Measurements from ENCODE around the gene TRPM3.

TRPM3 gene

GRCh38 chr9:70552561-70552960 lies 568.9 kb downstream of the TRPM3 start:
- DNase-seq (ENCODE audit: low read depth): no peak

DNA sequence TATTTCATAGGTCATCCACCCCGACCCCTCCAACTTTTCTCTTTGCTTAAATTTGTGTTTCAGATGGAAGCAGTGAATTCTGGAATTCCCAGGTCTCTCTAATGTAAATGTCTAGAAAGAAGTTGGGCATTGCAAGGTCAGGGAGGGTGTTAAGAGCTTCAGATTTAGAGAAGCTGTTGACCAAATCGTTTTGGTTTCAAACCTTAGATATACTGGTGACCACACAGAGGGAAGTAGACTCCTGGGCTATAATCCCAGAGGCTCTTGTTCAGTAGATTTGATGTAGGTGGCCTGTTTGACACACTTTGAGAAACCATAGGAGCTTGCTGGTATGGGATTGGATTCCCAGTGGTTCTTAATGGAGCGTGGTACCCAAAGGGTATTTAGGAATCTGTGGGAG lies 569.6 kb downstream of the TRPM3 start:
- no peak for DNase-seq (ENCODE audit: low read depth)

GRCh38 chr9:70551396-70551795 lies 570.0 kb downstream of the TRPM3 start:
- DNase-seq (ENCODE audit: low read depth): peak; percentile 23

GRCh38 chr9:70549926-70550325 lies 571.5 kb downstream of the TRPM3 start:
- DNase-seq (ENCODE audit: low read depth): no peak

GRCh38 chr9:70542311-70542931 lies 579.0 kb downstream of the TRPM3 start:
- DNase-seq (ENCODE audit: low read depth): no peak

DNA sequence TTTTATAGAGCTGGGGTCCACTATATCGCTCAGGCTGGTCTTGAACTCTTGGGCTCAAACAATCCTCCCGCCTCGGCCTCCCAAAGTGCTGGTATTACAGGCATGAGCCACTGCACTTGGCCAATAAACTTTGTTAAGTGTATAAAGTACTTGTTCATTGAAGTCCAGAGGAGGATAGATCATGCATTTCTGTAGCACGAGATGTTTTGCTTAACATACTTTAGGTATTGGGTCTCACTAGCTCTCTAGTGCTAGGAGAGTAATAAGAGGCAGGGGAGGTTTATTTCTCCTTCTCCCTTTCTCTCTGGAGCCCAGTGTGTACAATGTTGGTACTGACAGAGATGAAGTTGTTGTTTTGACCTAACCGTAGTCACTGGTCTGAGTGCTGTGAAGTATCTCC lies 581.4 kb downstream of the TRPM3 start:
- no peak for DNase-seq (ENCODE audit: low read depth)

DNA sequence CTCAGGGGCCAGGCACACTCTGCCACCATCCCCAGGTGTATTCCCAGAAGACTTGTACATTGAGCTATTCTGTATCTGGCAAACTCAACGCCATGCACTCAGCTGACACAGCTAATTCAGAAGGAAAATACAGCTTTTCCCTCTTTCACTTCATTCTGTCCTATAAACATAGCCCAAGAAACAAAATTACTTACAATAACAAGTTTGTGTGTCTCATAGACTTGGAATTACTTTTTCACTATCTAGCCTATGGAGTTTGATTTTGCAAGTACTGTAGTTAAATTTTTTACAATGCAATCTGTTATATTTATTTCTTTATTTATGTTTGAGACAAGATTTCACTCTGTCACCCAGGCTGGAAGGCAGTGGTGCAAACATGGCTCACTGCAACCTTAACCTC lies 581.9 kb downstream of the TRPM3 start:
- DNase-seq (ENCODE audit: low read depth): no peak

- DNase-seq (ENCODE audit: low read depth): no peak
Observed at GRCh38 chr9:70539001-70539400, 582.4 kb downstream of the TRPM3 start.

GRCh38 chr9:70537084-70537483 lies 584.3 kb downstream of the TRPM3 start:
- DNase-seq (ENCODE audit: low read depth): no peak

- no peak for DNase-seq (ENCODE audit: low read depth)
Observed at GRCh38 chr9:70535546-70536323, 585.7 kb downstream of the TRPM3 start.

- no peak for DNase-seq (ENCODE audit: low read depth)
Observed at GRCh38 chr9:70534471-70534870, 587.0 kb downstream of the TRPM3 start.

DNA sequence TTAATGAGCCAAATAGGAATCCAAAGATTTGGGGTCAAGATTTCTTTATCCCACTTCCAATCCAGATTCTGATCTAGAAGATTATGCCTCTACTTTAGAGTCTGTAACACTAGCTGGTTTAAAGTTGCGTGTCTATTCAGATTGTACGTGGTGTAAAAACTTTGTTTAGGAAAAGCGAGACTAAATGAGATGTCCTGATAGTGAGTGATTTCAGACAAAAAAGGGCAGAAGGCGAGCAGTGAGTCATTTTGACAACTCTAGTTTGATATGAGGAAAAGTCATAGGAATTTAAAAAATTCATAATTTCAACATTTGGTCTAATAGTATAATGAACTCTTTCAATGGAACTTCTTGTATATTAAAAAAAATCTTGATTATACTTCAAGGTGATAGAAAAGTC lies 587.4 kb downstream of the TRPM3 start:
- DNase-seq (ENCODE audit: low read depth): peak; percentile 55

DNA sequence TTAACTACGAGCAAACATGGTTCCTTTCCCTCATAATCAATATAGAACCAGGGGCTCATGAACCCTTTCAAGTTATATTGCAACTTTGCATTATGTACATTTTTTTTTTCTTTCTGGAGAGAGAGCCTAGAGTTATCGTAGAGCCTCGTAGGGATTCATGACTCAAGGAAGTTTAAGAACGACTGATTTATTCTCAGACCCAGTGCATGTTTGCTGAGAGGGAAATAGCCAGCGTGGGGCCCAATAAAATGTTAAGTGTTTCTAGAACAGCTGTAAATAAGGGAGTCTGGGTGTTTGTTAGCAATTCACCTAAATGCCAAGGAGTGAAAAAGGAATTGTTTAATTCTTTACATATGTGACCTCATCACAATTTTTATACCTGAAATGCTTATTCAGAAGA lies 587.9 kb downstream of the TRPM3 start:
- no peak for DNase-seq (ENCODE audit: low read depth)

GRCh38 chr9:70532716-70533115 lies 588.7 kb downstream of the TRPM3 start:
- no peak for DNase-seq (ENCODE audit: low read depth)

DNA sequence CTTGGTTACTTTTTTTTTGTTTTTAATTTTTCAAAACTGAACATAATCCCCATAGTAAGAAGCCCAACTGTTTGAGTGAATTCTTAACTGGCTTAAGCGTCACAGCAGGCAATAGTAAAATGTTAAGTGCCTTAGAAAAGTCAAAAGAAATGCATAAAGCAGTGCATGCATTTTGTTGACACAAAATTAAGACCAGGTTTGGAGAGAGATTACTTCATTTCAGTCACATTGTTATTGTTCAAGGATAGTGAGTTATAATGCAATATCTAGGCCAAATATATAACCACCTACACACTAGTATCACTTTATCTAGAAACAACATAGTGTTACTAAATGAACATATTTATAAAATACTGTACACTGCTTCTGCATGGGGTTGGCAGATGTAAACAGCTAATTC lies 590.1 kb downstream of the TRPM3 start:
- DNase-seq (ENCODE audit: low read depth): no peak

GRCh38 chr9:70530716-70531115 lies 590.7 kb downstream of the TRPM3 start:
- DNase-seq (ENCODE audit: low read depth): no peak

- DNase-seq (ENCODE audit: low read depth): no peak
Observed at GRCh38 chr9:70529833-70530232, 591.6 kb downstream of the TRPM3 start.

- DNase-seq (ENCODE audit: low read depth): no peak
Observed at GRCh38 chr9:70529377-70529776, 592.0 kb downstream of the TRPM3 start.

GRCh38 chr9:70526902-70527301 lies 594.5 kb downstream of the TRPM3 start:
- no peak for DNase-seq (ENCODE audit: low read depth)

- peak; percentile 87 for DNase-seq (ENCODE audit: low read depth)
Observed at GRCh38 chr9:70525519-70525918, 595.9 kb downstream of the TRPM3 start.

- DNase-seq (ENCODE audit: low read depth): no peak
Observed at GRCh38 chr9:70519912-70520724, 601.3 kb downstream of the TRPM3 start.

DNA sequence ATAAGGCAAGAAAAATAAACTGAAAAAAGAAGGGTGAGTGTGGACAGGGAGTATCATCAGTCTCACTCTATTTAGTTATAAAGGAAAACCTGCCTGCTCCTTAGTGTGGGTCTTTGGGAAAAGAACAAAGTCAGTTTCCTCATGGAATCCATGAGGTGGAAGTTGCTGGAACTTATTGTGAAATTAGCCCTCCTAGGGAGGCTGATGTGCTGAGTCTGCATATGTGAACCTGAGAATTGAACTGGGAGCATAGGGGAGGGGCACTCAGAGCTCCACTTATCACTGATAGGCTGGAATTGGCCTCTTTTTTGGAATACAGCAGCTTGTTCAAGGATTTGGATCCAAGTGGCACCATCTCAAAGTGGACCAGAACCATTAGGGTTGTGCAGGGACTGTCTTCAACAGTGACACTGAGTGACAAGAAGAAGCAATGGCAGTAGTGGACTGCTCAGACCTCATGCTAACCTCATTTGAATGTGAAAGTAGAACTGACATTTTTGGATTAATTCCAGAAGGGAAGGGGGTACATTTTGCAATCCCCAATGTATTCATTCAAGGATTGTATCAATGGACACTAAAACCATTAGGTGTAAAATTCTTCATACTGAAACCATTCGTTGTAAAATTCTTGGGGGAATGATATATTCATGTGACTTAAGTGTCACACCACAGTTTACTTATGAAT lies 603.4 kb downstream of the TRPM3 start:
- DNase-seq (ENCODE audit: low read depth): no peak
